ENCODE data around the gene M1AP. TPM values are rescaled to one million over a fixed set of nuclear protein-coding genes. Genes with fewer than 3 reads are reported as not detected.

M1AP gene
- total and polyA plus RNA-seq, 2 of the 8 experiments (the other 6 are each of a cell fraction or from before 2014, with no cell fraction given) = 4.8 TPM

- H3K27ac ChIP-seq (ENCODE audit: low read depth, low read length) = no peak overlapping the region
- H2BK12ac ChIP-seq (ENCODE audit: low read depth, low read length) = no peak overlapping the region
- H3K79me1 ChIP-seq (ENCODE audit: low read depth, low read length) = no peaks in the 10 kb centered on the region
- H3K27me3 ChIP-seq (replicated peaks in 1 of 4; ENCODE audit: control insufficient read depth in 3 of 4, extremely low read depth in 1 of 4, insufficient read depth in 3 of 4, low read length in 3 of 4) = no peaks in the 10 kb centered on the region
- no peaks in the 10 kb centered on the region for H3K79me2 ChIP-seq (ENCODE audit: control insufficient read depth in 1 of 2, insufficient read depth in 2 of 2, low read length in 2 of 2)
- no peak overlapping the region for H2AFZ ChIP-seq (ENCODE audit: low read length)
- H3K14ac ChIP-seq (ENCODE audit: insufficient read length) = no peak overlapping the region
- no peak overlapping the region for H3K4ac ChIP-seq (replicated peaks; ENCODE audit: insufficient read length, low read depth, low read length)
- H2BK120ac ChIP-seq (replicated peaks; ENCODE audit: low read depth, low read length) = no peak overlapping the region
- WGBS, 2 experiments (ENCODE audit: extremely low coverage in 1 of 2, insufficient coverage in 1 of 2, insufficient read length in 1 of 2, insufficient replicate concordance in 2 of 2, low coverage in 1 of 2, low lambda C conversion rate in 2 of 2, missing lambda C conversion rate in 1 of 2) = 88% methylated on average over 4 of the region's 4 CpGs; no CpG with 5 or more reads in 1 of the 2 experiments
- DNase-seq (ENCODE audit: low read depth in 1 of 2, low spot score in 2 of 2) = no peak
- H3K36me3 ChIP-seq (ENCODE audit: control insufficient read depth in 2 of 4, insufficient read depth in 4 of 4, low read length in 3 of 4) = no peaks in the 10 kb centered on the region
- no peak overlapping the region for H4K91ac ChIP-seq (replicated peaks; ENCODE audit: insufficient read length, low read length)
- no peak overlapping the region for H2AK5ac ChIP-seq (ENCODE audit: low read depth, low read length)
- H4K20me1 ChIP-seq (replicated peaks in 1 of 2; ENCODE audit: control insufficient read depth in 1 of 2, insufficient read depth in 2 of 2, low read length in 2 of 2) = no peaks in the 10 kb centered on the region
- POLR2A ChIA-PET (ENCODE audit: partially characterized antibody) = no interaction called here
- no peak overlapping the region for H3K9ac ChIP-seq (replicated peaks in 1 of 4; ENCODE audit: extremely low read depth in 1 of 4, low read depth in 3 of 4, low read length in 3 of 4)
- no peak overlapping the region for H2BK20ac ChIP-seq (ENCODE audit: low read length)
- CTCF ChIA-PET (ENCODE audit: partially characterized antibody) = interaction anchor here (1.8 kb wide), 1 partner anchor 19 kb away, joined by 8 read pairs; no protein-coding TSS in a partner anchor
- H3K23ac ChIP-seq (ENCODE audit: insufficient read length) = no peak overlapping the region
- no peak overlapping the region for H3K56ac ChIP-seq (replicated peaks; ENCODE audit: insufficient read length, low read depth, low read length)
- H3K4me3 ChIP-seq (ENCODE audit: extremely low read depth in 1 of 4, insufficient read depth in 2 of 4, low read depth in 3 of 4, low read length in 4 of 4) = no peak overlapping the region
- H4K8ac ChIP-seq (ENCODE audit: extremely low read depth, insufficient read depth, low read length) = no peak overlapping the region
- no peaks in the 10 kb centered on the region for H3K23me2 ChIP-seq (ENCODE audit: low read depth, low read length)
- no peak overlapping the region for H2BK5ac ChIP-seq (ENCODE audit: low read depth, low read length)
- no peak overlapping the region for H4K5ac ChIP-seq (ENCODE audit: insufficient read length, low read depth, low read length)
- FAIRE-seq = no peak
- no peak overlapping the region for H3K18ac ChIP-seq (ENCODE audit: extremely low read depth, low read length)
- H3K9me3 ChIP-seq (ENCODE audit: insufficient read depth in 2 of 2, low read depth in 1 of 2, low read length in 1 of 2) = no peaks in the 10 kb centered on the region
- H3K4me1 ChIP-seq (replicated peaks in 1 of 4; ENCODE audit: control insufficient read depth in 3 of 4, insufficient read depth in 4 of 4, low read length in 3 of 4) = no peaks in the 10 kb centered on the region
- no peak overlapping the region for H2BK15ac ChIP-seq (ENCODE audit: low read length)
- no peak overlapping the region for H3K4me2 ChIP-seq (ENCODE audit: insufficient read depth in 1 of 2, low read depth in 2 of 2, low read length in 2 of 2)
- TF ChIP-seq GABPA (IDR thresholded peaks at IDR 0.05; ENCODE audit: borderline replicate concordance, insufficient read depth, low read length) = no peak
- no peak for TF ChIP-seq SIRT6 (IDR thresholded peaks at IDR 0.05; ENCODE audit: low read length)
- no peak for TF ChIP-seq JUN (IDR thresholded peaks at IDR 0.05; ENCODE audit: low read depth, low read length)
- TF ChIP-seq KDM1A (IDR thresholded peaks at IDR 0.05; ENCODE audit: borderline replicate concordance, low read length) = no peak
- TF ChIP-seq KDM5A (IDR thresholded peaks at IDR 0.05; ENCODE audit: low read length) = no peak
- TF ChIP-seq BRCA1 (IDR thresholded peaks at IDR 0.05; ENCODE audit: low read depth, low read length) = no peak
- TF ChIP-seq BACH1 (IDR thresholded peaks at IDR 0.05; ENCODE audit: low read length) = no peak
- no peak for TF ChIP-seq CBX5 (IDR thresholded peaks at IDR 0.05; ENCODE audit: low read depth, low read length)
- no peak for TF ChIP-seq YY1 (IDR thresholded peaks at IDR 0.05; ENCODE audit: low read depth, low read length)
- TF ChIP-seq SAP30 (IDR thresholded peaks at IDR 0.05; ENCODE audit: insufficient read depth, insufficient replicate concordance, low read length) = no peak
- TF ChIP-seq CEBPB (IDR thresholded peaks at IDR 0.05; ENCODE audit: low read depth, low read length) = no peak
- no peak for TF ChIP-seq SP1 (IDR thresholded peaks at IDR 0.05; ENCODE audit: low read depth, low read length)
These were observed 47.5 kb upstream of the M1AP start for GRCh38 chr2:74695663-74696062.
